H9 (cell line): ENCODE results near the gene UQCC2. TPM values are rescaled to one million over a fixed set of nuclear protein-coding genes. Genes with fewer than 3 reads are reported as not detected.

Source experiments
- DNase-seq: peaks from one replicate; pipeline ENCODE4 v3.0.0-alpha.2; 2017
- H2AFZ ChIP-seq: one replicate; pipeline ENCODE4 v1.6.1; 2013; ENCODE audit warnings: mild to moderate bottlenecking, low read length, control low read depth, moderate library complexity
- H2AK5ac ChIP-seq: 2 replicates; pipeline ENCODE4 v1.6.1; 2013; ENCODE audit warnings: low read length, control low read depth, mixed read lengths; ENCODE audit not compliant: insufficient read length
- H2BK120ac ChIP-seq: one replicate; pipeline ENCODE4 v1.6.1; 2013; ENCODE audit warnings: low read depth, mild to moderate bottlenecking, low read length, control low read depth, inconsistent platforms; ENCODE audit not compliant: poor library complexity, severe bottlenecking
- H2BK12ac ChIP-seq: 2 replicates; pipeline ENCODE4 v1.6.1; 2013; ENCODE audit warnings: low read length, control low read depth, mixed read lengths, low read depth; ENCODE audit not compliant: insufficient read length
- H2BK15ac ChIP-seq: 2 replicates; pipeline ENCODE4 v1.6.1; 2013; ENCODE audit warnings: low read depth, low read length, control low read depth
- H2BK20ac ChIP-seq: one replicate; pipeline ENCODE4 v1.6.1; 2013; ENCODE audit warnings: low read depth, mild to moderate bottlenecking, low read length, control low read depth, inconsistent platforms; ENCODE audit not compliant: poor library complexity, severe bottlenecking
- H2BK5ac ChIP-seq: 2 replicates; pipeline ENCODE4 v1.6.1; 2013; ENCODE audit warnings: low read length, control low read depth, mixed read lengths; ENCODE audit not compliant: insufficient read length
- H3K14ac ChIP-seq: 2 replicates; pipeline ENCODE4 v1.6.1; 2013; ENCODE audit warnings: low read length, control low read depth; ENCODE audit not compliant: insufficient read depth
- H3K18ac ChIP-seq: 2 replicates; pipeline ENCODE4 v1.6.1; 2013; ENCODE audit warnings: low read depth, mild to moderate bottlenecking, mixed read lengths, low read length, control low read depth; ENCODE audit not compliant: insufficient read length
- H3K23ac ChIP-seq: 2 replicates; pipeline ENCODE4 v1.6.1; 2013; ENCODE audit warnings: low read length, control low read depth, mixed read lengths, low read depth; ENCODE audit not compliant: insufficient read length
- H3K23me2 ChIP-seq: 2 replicates; pipeline ENCODE4 v1.6.1; 2013; ENCODE audit warnings: low read depth, mild to moderate bottlenecking, mixed read lengths, low read length, control low read depth; ENCODE audit not compliant: insufficient read length, poor library complexity, severe bottlenecking
- H3K27ac ChIP-seq: 2 replicates; pipeline ENCODE4 v1.5.1; 2013; ENCODE audit warnings: low read length, control low read depth, mixed read lengths, low read depth; ENCODE audit not compliant: insufficient read length
- H3K27me3 ChIP-seq: 2 replicates; pipeline ENCODE4 v1.6.1; 2013; ENCODE audit warnings: low read length, control low read depth, inconsistent platforms; ENCODE audit not compliant: insufficient read depth
- H3K4ac ChIP-seq: 2 replicates; pipeline ENCODE4 v1.6.1; 2013; ENCODE audit warnings: low read depth, mild to moderate bottlenecking, control low read depth, inconsistent platforms, low read length, moderate library complexity
- H3K4me1 ChIP-seq: 2 replicates; pipeline ENCODE4 v1.6.1; 2013; ENCODE audit warnings: low read length, control low read depth, inconsistent platforms; ENCODE audit not compliant: insufficient read depth
- H3K4me2 ChIP-seq: 2 replicates; pipeline ENCODE4 v1.6.1; 2013; ENCODE audit warnings: low read length, control low read depth, mixed read lengths; ENCODE audit not compliant: insufficient read length, insufficient read depth
- H3K56ac ChIP-seq: 2 replicates; pipeline ENCODE4 v1.6.1; 2013; ENCODE audit warnings: low read depth, mild to moderate bottlenecking, mixed read lengths, low read length, control low read depth; ENCODE audit not compliant: insufficient read length
- H3K79me1 ChIP-seq: 2 replicates; pipeline ENCODE4 v1.6.1; 2013; ENCODE audit warnings: low read depth, mild to moderate bottlenecking, moderate library complexity, low read length, control low read depth, inconsistent platforms; ENCODE audit not compliant: insufficient read depth, poor library complexity, severe bottlenecking
- H3K79me2 ChIP-seq: 2 replicates; pipeline ENCODE4 v1.6.1; 2013; ENCODE audit warnings: low read length, control low read depth, inconsistent platforms; ENCODE audit not compliant: insufficient read depth
- H3K9ac ChIP-seq: 2 replicates; pipeline ENCODE4 v1.6.1; 2013; ENCODE audit warnings: low read length, control low read depth, mixed read lengths; ENCODE audit not compliant: insufficient read length; ENCODE audit errors: extremely low read depth
- H3K9me3 ChIP-seq: one replicate; pipeline ENCODE4 v1.6.1; 2013; ENCODE audit warnings: low read depth, low read length, inconsistent platforms; ENCODE audit not compliant: control insufficient read depth
- H3T11ph ChIP-seq: one replicate; pipeline ENCODE4 v1.6.1; 2013; ENCODE audit warnings: mild to moderate bottlenecking, low read length, control low read depth, inconsistent platforms
- H4K20me1 ChIP-seq: one replicate; pipeline ENCODE4 v1.6.1; 2013; ENCODE audit not compliant: control insufficient read depth, insufficient read length, insufficient read depth
- H4K5ac ChIP-seq: 2 replicates; pipeline ENCODE4 v1.6.1; 2013; ENCODE audit warnings: low read depth, mild to moderate bottlenecking, mixed read lengths, low read length, control low read depth; ENCODE audit not compliant: insufficient read length
- H4K8ac ChIP-seq: replicated peaks from 2 replicates; pipeline ENCODE4 v1.6.1; 2013; ENCODE audit warnings: low read length, control low read depth, mixed read lengths, low read depth; ENCODE audit not compliant: insufficient read length
- H4K91ac ChIP-seq: 2 replicates; pipeline ENCODE4 v1.6.1; 2013; ENCODE audit warnings: low read depth, mild to moderate bottlenecking, moderate library complexity, mixed read lengths, low read length, control low read depth; ENCODE audit not compliant: insufficient read length
- H3K27ac Mint-ChIP-seq, 3 experiments: 2 replicates in 2 of 3; 3 replicates in 1 of 3; pipeline ENCODE4 v1.8.0; 2020 to 2021; ENCODE audit warnings: mixed read lengths in 3 of 3, mild to moderate bottlenecking in 1 of 3, moderate library complexity in 1 of 3
- H3K27me3 Mint-ChIP-seq: 2 replicates; pipeline ENCODE4 v1.8.0; 2021; ENCODE audit warnings: low read depth, mild to moderate bottlenecking, moderate library complexity, mixed read lengths
- H3K36me3 Mint-ChIP-seq, 3 experiments: 2 replicates in 2 of 3; 3 replicates in 1 of 3; pipeline ENCODE4 v1.8.0; 2020 to 2021; ENCODE audit warnings: low read depth in 3 of 3, mixed read lengths in 3 of 3; ENCODE audit not compliant: insufficient read depth in 1 of 3
- H3K4me1 Mint-ChIP-seq, 2 experiments: 2 replicates each; pipeline ENCODE4 v1.8.0; 2020; ENCODE audit warnings: mixed read lengths in 2 of 2
- H3K4me3 Mint-ChIP-seq, 2 experiments: 2 replicates in 1 of 2; 3 replicates in 1 of 2; pipeline ENCODE4 v1.8.0; 2020 to 2021; ENCODE audit warnings: mild to moderate bottlenecking in 2 of 2, mixed read lengths in 2 of 2, moderate library complexity in 1 of 2
- H3K9me3 Mint-ChIP-seq, 2 experiments: 2 replicates in 1 of 2; 3 replicates in 1 of 2; pipeline ENCODE4 v1.8.0; 2020; ENCODE audit warnings: mild to moderate bottlenecking in 2 of 2, mixed read lengths in 2 of 2, moderate library complexity in 1 of 2
- WGBS: extraction: QIAGEN DNeasy Blood & Tissue Kit; methylation state at CpG from one replicate; pipeline ENCODE4 v1.1.7; 2013; ENCODE audit warnings: missing lambda C conversion rate, low lambda C conversion rate, mixed read lengths; ENCODE audit not compliant: insufficient read length; ENCODE audit errors: extremely low coverage; 5-methylcytosine and 5-hydroxymethylcytosine counted together
- total RNA-seq: library from RNA; stranded (reverse); gene quantifications from 2 replicates; pipeline ENCODE4 v1.2.1, GENCODE V29; 2021
- TF ChIP-seq, protein P1 (sequence below): fragments of 200-600 bp; sonication (generic); conservative IDR thresholded peaks from 3 replicates; pipeline ENCODE4 v1.8.0; 2021; ENCODE audit warnings: antibody characterized with exemption, mild to moderate bottlenecking

UQCC2 gene
- total RNA-seq, 1 experiment from 2014 or later, result 140 TPM

- TF ChIP-seq, protein P1, sequence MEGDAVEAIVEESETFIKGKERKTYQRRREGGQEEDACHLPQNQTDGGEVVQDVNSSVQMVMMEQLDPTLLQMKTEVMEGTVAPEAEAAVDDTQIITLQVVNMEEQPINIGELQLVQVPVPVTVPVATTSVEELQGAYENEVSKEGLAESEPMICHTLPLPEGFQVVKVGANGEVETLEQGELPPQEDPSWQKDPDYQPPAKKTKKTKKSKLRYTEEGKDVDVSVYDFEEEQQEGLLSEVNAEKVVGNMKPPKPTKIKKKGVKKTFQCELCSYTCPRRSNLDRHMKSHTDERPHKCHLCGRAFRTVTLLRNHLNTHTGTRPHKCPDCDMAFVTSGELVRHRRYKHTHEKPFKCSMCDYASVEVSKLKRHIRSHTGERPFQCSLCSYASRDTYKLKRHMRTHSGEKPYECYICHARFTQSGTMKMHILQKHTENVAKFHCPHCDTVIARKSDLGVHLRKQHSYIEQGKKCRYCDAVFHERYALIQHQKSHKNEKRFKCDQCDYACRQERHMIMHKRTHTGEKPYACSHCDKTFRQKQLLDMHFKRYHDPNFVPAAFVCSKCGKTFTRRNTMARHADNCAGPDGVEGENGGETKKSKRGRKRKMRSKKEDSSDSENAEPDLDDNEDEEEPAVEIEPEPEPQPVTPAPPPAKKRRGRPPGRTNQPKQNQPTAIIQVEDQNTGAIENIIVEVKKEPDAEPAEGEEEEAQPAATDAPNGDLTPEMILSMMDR, result no peak
- no peaks in the 10 kb centered on the region for H3K9me3 Mint-ChIP-seq
- no peak overlapping the region for H3K9ac ChIP-seq
- no peak overlapping the region for H3K4ac ChIP-seq
- H2BK120ac ChIP-seq, result no peak overlapping the region
- no peak overlapping the region for H3K4me2 ChIP-seq
- H3K18ac ChIP-seq, result no peak overlapping the region
- H4K8ac ChIP-seq, result no peak overlapping the region
- no peak overlapping the region for H2BK5ac ChIP-seq
- no peaks in the 10 kb centered on the region for H3K23me2 ChIP-seq
- H3K27me3 Mint-ChIP-seq, result no peaks in the 10 kb centered on the region; the same call in 1 of the 2 replicates
- H2AFZ ChIP-seq, result no peak overlapping the region
- no CpG with 5 or more reads among the region's 8 CpGs for WGBS
- H2AK5ac ChIP-seq, result no peak overlapping the region
- H3T11ph ChIP-seq, result no peak overlapping the region
- H3K9me3 ChIP-seq, result no peaks in the 10 kb centered on the region
- H3K14ac ChIP-seq, result no peak overlapping the region
- no peak overlapping the region for H3K27ac ChIP-seq
- H3K27ac Mint-ChIP-seq, result no peak overlapping the region
- peaks cover 0 to 4% of the 10 kb centered on the region in 2 experiments; a peak in 1 of 4 replicates for H3K4me1 Mint-ChIP-seq
- no peaks in the 10 kb centered on the region for H3K27me3 ChIP-seq
- H2BK20ac ChIP-seq, result no peak overlapping the region
- no peaks in the 10 kb centered on the region for H3K4me1 ChIP-seq
- no peaks in the 10 kb centered on the region for H3K79me2 ChIP-seq
- no peak for DNase-seq
- no peak overlapping the region for H4K5ac ChIP-seq
- H3K23ac ChIP-seq, result no peak overlapping the region
- H4K91ac ChIP-seq, result no peak overlapping the region
- H3K56ac ChIP-seq, result no peak overlapping the region
- H3K4me3 Mint-ChIP-seq, result no peak overlapping the region
- no peak overlapping the region for H2BK15ac ChIP-seq
- H3K79me1 ChIP-seq, result no peaks in the 10 kb centered on the region
- H2BK12ac ChIP-seq, result no peak overlapping the region
- H4K20me1 ChIP-seq, result no peaks in the 10 kb centered on the region
- H3K36me3 Mint-ChIP-seq, result peaks cover 34 to 74% (median 62%) of the 10 kb centered on the region in 3 experiments
These were observed 34.3 kb downstream of the UQCC2 start for GRCh38 chr6:33677143-33677660.
